OCI-LY7 (cell line): Measurements from ENCODE around the gene FLAD1.

Source experiments
- EZH2phosphoT487 ChIP-seq: fragments of 200-600 bp; sonication (generic); IDR thresholded peaks from 2 replicates; pipeline ENCODE4 v1.6.1; 2018; ENCODE audit warnings: low read depth, borderline replicate concordance, mild to moderate bottlenecking, mixed run types, antibody characterized with exemption, low read length, moderate library complexity, mixed read lengths
- TF ChIP-seq, protein P1 (sequence below): fragments of 200-600 bp; sonication (generic); conservative IDR thresholded peaks from 2 replicates; pipeline ENCODE4 v1.5.1; 2014; ENCODE audit warnings: mild to moderate bottlenecking, antibody characterized with exemption, low read length, moderate library complexity, mixed read lengths

GRCh38 chr1:155003227-155003765, 20.2 kb downstream of the FLAD1 start:
- TF ChIP-seq, protein P1, sequence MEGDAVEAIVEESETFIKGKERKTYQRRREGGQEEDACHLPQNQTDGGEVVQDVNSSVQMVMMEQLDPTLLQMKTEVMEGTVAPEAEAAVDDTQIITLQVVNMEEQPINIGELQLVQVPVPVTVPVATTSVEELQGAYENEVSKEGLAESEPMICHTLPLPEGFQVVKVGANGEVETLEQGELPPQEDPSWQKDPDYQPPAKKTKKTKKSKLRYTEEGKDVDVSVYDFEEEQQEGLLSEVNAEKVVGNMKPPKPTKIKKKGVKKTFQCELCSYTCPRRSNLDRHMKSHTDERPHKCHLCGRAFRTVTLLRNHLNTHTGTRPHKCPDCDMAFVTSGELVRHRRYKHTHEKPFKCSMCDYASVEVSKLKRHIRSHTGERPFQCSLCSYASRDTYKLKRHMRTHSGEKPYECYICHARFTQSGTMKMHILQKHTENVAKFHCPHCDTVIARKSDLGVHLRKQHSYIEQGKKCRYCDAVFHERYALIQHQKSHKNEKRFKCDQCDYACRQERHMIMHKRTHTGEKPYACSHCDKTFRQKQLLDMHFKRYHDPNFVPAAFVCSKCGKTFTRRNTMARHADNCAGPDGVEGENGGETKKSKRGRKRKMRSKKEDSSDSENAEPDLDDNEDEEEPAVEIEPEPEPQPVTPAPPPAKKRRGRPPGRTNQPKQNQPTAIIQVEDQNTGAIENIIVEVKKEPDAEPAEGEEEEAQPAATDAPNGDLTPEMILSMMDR = peak; percentile 33; the same call in 1 of the 2 replicates
- no peak for TF ChIP-seq EZH2phosphoT487
